ENCODE measurements around the gene SERPINA4. TPM values are rescaled to one million over a fixed set of nuclear protein-coding genes. Genes with fewer than 3 reads are reported as not detected.

The SERPINA4 gene
- total RNA-seq, 1 experiment from 2014 or later: not detected

DNA sequence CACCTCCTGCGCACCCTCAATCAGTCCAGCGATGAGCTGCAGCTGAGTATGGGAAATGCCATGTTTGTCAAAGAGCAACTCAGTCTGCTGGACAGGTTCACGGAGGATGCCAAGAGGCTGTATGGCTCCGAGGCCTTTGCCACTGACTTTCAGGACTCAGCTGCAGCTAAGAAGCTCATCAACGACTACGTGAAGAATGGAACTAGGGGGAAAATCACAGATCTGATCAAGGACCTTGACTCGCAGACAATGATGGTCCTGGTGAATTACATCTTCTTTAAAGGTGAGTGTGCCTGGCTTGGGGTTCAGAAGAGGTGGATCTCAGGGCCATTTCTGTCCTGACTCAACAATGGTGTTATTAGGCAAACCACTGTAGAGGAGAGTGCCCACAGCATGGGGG lies 53.6 kb downstream of the SERPINA4 start:
- TF ChIP-seq, protein P1, sequence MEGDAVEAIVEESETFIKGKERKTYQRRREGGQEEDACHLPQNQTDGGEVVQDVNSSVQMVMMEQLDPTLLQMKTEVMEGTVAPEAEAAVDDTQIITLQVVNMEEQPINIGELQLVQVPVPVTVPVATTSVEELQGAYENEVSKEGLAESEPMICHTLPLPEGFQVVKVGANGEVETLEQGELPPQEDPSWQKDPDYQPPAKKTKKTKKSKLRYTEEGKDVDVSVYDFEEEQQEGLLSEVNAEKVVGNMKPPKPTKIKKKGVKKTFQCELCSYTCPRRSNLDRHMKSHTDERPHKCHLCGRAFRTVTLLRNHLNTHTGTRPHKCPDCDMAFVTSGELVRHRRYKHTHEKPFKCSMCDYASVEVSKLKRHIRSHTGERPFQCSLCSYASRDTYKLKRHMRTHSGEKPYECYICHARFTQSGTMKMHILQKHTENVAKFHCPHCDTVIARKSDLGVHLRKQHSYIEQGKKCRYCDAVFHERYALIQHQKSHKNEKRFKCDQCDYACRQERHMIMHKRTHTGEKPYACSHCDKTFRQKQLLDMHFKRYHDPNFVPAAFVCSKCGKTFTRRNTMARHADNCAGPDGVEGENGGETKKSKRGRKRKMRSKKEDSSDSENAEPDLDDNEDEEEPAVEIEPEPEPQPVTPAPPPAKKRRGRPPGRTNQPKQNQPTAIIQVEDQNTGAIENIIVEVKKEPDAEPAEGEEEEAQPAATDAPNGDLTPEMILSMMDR (conservative IDR thresholded peaks at IDR 0.05): no peak
- TF ChIP-seq EZH2 (IDR thresholded peaks at IDR 0.05; ENCODE audit: low read depth): no peak
- no TSS peak for BruUV-seq (replicated peaks)
- no peak overlapping the region for H2AFZ ChIP-seq
- H3K36me3 ChIP-seq (ENCODE audit: low read depth): no peaks in the 10 kb centered on the region
- H3K9me2 ChIP-seq (ENCODE audit: insufficient read depth): no peaks in the 10 kb centered on the region
- no peak overlapping the region for H3K4me3 ChIP-seq
- POLR2A ChIA-PET (ENCODE audit: unreplicated experiment): no interaction called here
- no peaks in the 10 kb centered on the region for H3K9me3 ChIP-seq (ENCODE audit: insufficient read depth, low read depth)
- H3K4me2 ChIP-seq: no peak overlapping the region
- no peaks in the 10 kb centered on the region for H3K27me3 ChIP-seq (ENCODE audit: insufficient read depth, low read depth)
- intact Hi-C loops (cut with micrococcal nuclease; ENCODE audit: unreplicated experiment): no loop called here
- H3K27ac ChIP-seq: no peak overlapping the region
- CTCF ChIA-PET: no interaction called here
- no peak for DNase-seq
- no peaks in the 10 kb centered on the region for H3F3A ChIP-seq (ENCODE audit: insufficient read depth, low read depth)
- H3K4me1 ChIP-seq (replicated peaks; ENCODE audit: insufficient read depth): no peaks in the 10 kb centered on the region
- H4K20me1 ChIP-seq (ENCODE audit: insufficient read depth): no peaks in the 10 kb centered on the region
- H3K79me2 ChIP-seq (ENCODE audit: low read depth): no peaks in the 10 kb centered on the region

DNA sequence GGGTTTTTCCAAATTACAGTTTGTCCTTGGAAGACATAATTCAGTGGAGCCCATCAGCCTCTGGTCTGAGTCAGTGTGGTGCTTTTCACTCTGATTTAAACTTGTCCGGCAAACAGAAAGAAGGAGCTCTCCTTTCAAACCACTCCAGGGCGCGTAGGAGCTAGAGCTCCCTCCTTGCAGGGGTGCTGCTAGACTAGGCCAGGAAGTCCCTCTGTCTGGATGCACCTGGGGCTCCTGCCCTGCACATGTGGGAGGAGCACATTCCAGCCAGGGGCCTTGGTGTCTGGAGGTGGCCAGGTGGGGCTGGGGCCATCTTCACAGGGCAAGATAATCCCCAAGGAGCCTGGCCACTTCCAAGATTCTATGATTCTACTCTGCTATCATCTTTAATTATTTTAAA lies 54.0 kb downstream of the SERPINA4 start:
- Histone ChIP-seq H3K4me2 (no peak overlapping the region), H3K79me2 (ENCODE audit: low read depth) (no peaks in the 10 kb centered on the region), H3K36me3 (ENCODE audit: low read depth) (no peaks in the 10 kb centered on the region), H3K4me3 (no peak overlapping the region), H3K4me1 (replicated peaks; ENCODE audit: insufficient read depth) (no peaks in the 10 kb centered on the region), H4K20me1 (ENCODE audit: insufficient read depth) (no peaks in the 10 kb centered on the region), H3K9me2 (ENCODE audit: insufficient read depth) (no peaks in the 10 kb centered on the region), H2AFZ (no peak overlapping the region), H3K9me3 (ENCODE audit: insufficient read depth, low read depth) (no peaks in the 10 kb centered on the region), H3K27me3 (ENCODE audit: insufficient read depth, low read depth) (no peaks in the 10 kb centered on the region), H3K27ac (no peak overlapping the region), H3F3A (ENCODE audit: insufficient read depth, low read depth) (no peaks in the 10 kb centered on the region)
- ChIA-PET CTCF (no interaction called here), POLR2A (ENCODE audit: unreplicated experiment) (no interaction called here)
- no TSS peak for BruUV-seq (replicated peaks)
- TF ChIP-seq EZH2 (IDR thresholded peaks at IDR 0.05; ENCODE audit: low read depth): no peak
- TF ChIP-seq, protein P1 (conservative IDR thresholded peaks at IDR 0.05): no peak
- no peak for DNase-seq
- intact Hi-C loops (cut with micrococcal nuclease; ENCODE audit: unreplicated experiment): no loop called here

DNA sequence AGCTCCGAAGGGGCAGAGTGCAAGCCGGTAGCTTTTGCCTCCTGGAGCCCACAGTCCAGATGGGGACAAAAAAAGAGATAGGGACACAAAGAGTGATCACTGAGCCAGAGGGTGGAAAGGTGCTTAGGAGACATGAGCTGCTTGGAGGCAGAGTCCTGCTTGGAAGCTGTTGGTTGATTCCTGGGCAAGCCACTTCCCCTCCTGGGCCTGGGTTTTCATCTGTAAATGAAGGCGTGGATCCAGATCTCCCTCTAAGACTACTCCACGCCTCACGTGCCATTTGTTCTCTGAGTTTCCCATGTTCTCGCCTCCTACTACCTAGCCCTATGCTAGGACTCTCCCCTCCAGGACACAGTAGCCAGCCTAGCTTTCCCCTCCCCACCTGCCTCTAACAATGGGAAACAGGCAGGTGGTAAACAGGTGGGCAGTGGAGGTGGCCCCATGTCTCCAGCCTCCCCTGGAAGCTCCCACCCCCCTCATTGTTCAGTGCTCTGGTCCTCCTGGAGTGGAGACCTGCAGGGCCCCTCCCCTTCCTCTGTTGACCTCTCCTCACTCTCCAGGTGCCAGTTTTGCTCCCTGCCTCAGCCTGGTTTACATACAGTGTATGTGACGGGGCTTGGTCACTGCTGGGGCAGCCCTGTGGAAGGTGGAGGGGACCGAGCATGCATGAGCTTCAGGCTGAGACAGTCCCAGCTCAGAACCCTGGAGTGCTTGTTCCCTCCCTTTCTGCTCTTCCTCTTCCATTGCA lies 54.8 kb downstream of the SERPINA4 start:
- Histone ChIP-seq H3K27ac (no peak overlapping the region), H3K9me2 (ENCODE audit: insufficient read depth) (no peaks in the 10 kb centered on the region), H3K4me3 (no peak overlapping the region), H3F3A (ENCODE audit: insufficient read depth, low read depth) (no peaks in the 10 kb centered on the region), H2AFZ (no peak overlapping the region), H3K36me3 (ENCODE audit: low read depth) (no peaks in the 10 kb centered on the region), H3K4me1 (replicated peaks; ENCODE audit: insufficient read depth) (no peaks in the 10 kb centered on the region), H4K20me1 (ENCODE audit: insufficient read depth) (no peaks in the 10 kb centered on the region), H3K27me3 (ENCODE audit: insufficient read depth, low read depth) (no peaks in the 10 kb centered on the region), H3K79me2 (ENCODE audit: low read depth) (no peaks in the 10 kb centered on the region), H3K9me3 (ENCODE audit: insufficient read depth, low read depth) (no peaks in the 10 kb centered on the region), H3K4me2 (no peak overlapping the region)
- POLR2A ChIA-PET (ENCODE audit: unreplicated experiment): no interaction called here
- CTCF ChIA-PET: no interaction called here
- intact Hi-C loops (cut with micrococcal nuclease; ENCODE audit: unreplicated experiment): no loop called here
- DNase-seq: no peak
- BruUV-seq (replicated peaks): no TSS peak
- TF ChIP-seq, protein P1 (conservative IDR thresholded peaks at IDR 0.05): no peak
- no peak for TF ChIP-seq EZH2 (IDR thresholded peaks at IDR 0.05; ENCODE audit: low read depth)

All from PC-9 (cell line).